ENCODE measurements around the gene TTC23.

Gene TTC23

GRCh38 chr15:99172989-99173388 is 76.4 kb downstream of the TTC23 start:
- Histone ChIP-seq H3K27ac (ENCODE audit: low read depth, low read length) (no peak overlapping the region), H4K91ac (ENCODE audit: low read depth, low read length) (no peak overlapping the region), H3K36me3 (ENCODE audit: control insufficient read depth in 1 of 2, insufficient read depth in 2 of 2, low read length in 2 of 2) (peaks cover 13 to 14% of the 10 kb centered on the region in 2 experiments), H2AK5ac (ENCODE audit: low read length) (no peak overlapping the region), H2BK120ac (ENCODE audit: insufficient read depth, low read length, poor library complexity) (no peak overlapping the region), H4K8ac (ENCODE audit: low read depth, low read length) (no peak overlapping the region), H3K4me3 (ENCODE audit: low read depth, low read length) (no peak overlapping the region), H4K12ac (ENCODE audit: low read depth, low read length) (no peak overlapping the region), H3K27me3 (ENCODE audit: insufficient read depth, low read length) (no peaks in the 10 kb centered on the region), H3K23ac (ENCODE audit: low read length) (no peak overlapping the region), H3K4ac (ENCODE audit: low read depth, low read length) (no peak overlapping the region), H3K18ac (ENCODE audit: low read length) (no peak overlapping the region), H3K9ac (ENCODE audit: low read length) (no peak overlapping the region), H3K4me1 (ENCODE audit: control insufficient read depth in 1 of 2, insufficient read depth in 2 of 2, low read length in 2 of 2) (peaks cover 3 to 21% of the 10 kb centered on the region in 2 experiments), H2AFZ (ENCODE audit: insufficient read depth, low read length, poor library complexity) (no peak overlapping the region), H3K14ac (ENCODE audit: low read length) (no peak overlapping the region), H2BK5ac (ENCODE audit: low read depth, low read length, poor library complexity) (no peak overlapping the region), H3K79me1 (ENCODE audit: low read length) (peaks cover 6% of the 10 kb centered on the region), H3K9me3 (ENCODE audit: insufficient read depth, low read depth, low read length) (peaks cover 2% of the 10 kb centered on the region), H3K4me2 (ENCODE audit: low read length) (no peak overlapping the region), H3K79me2 (ENCODE audit: control insufficient read depth, insufficient read depth, low read length, poor library complexity) (no peaks in the 10 kb centered on the region), H2BK12ac (ENCODE audit: low read length) (no peak overlapping the region)
- DNase-seq, result no peak
- WGBS (ENCODE audit: extremely low coverage, insufficient coverage, insufficient read length), result no CpG with 5 or more reads among the region's 3 CpGs

DNA sequence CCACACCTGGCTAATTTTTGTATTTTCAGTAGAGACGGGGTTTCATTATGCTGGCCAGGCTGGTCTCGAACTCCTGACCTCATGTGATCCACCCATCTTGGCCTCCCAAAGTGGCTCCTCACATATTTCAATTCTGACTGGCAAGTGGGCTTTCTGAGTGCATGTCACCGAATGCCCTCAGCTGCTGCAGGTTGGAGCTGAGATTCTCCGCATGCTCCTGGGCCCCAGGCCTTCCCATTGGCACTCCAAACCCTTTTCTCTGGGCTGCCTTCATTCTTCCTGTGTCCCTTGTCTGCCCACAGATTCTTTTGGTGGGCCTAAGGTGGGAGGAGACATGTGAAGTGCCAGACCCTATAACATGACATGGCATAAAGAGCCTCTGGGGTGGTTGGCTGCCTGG is 77.2 kb downstream of the TTC23 start:
- Histone ChIP-seq H3K79me1 (ENCODE audit: low read length) (peaks cover 6% of the 10 kb centered on the region), H2AFZ (ENCODE audit: insufficient read depth, low read length, poor library complexity) (no peak overlapping the region), H3K27ac (ENCODE audit: low read depth, low read length) (no peak overlapping the region), H3K36me3 (ENCODE audit: control insufficient read depth in 1 of 2, insufficient read depth in 2 of 2, low read length in 2 of 2) (peaks cover 13 to 16% of the 10 kb centered on the region in 2 experiments), H2AK5ac (ENCODE audit: low read length) (no peak overlapping the region), H3K18ac (ENCODE audit: low read length) (no peak overlapping the region), H2BK5ac (ENCODE audit: low read depth, low read length, poor library complexity) (no peak overlapping the region), H3K27me3 (ENCODE audit: insufficient read depth, low read length) (no peaks in the 10 kb centered on the region), H3K4me2 (ENCODE audit: low read length) (no peak overlapping the region), H2BK12ac (ENCODE audit: low read length) (no peak overlapping the region), H3K14ac (ENCODE audit: low read length) (no peak overlapping the region), H3K23ac (ENCODE audit: low read length) (no peak overlapping the region), H3K9me3 (ENCODE audit: insufficient read depth, low read depth, low read length) (peaks cover 3% of the 10 kb centered on the region), H4K8ac (ENCODE audit: low read depth, low read length) (no peak overlapping the region), H4K91ac (ENCODE audit: low read depth, low read length) (no peak overlapping the region), H3K4ac (ENCODE audit: low read depth, low read length) (no peak overlapping the region), H4K12ac (ENCODE audit: low read depth, low read length) (no peak overlapping the region), H3K9ac (ENCODE audit: low read length) (no peak overlapping the region), H2BK120ac (ENCODE audit: insufficient read depth, low read length, poor library complexity) (no peak overlapping the region), H3K79me2 (ENCODE audit: control insufficient read depth, insufficient read depth, low read length, poor library complexity) (no peaks in the 10 kb centered on the region), H3K4me3 (ENCODE audit: low read depth, low read length) (no peak overlapping the region), H3K4me1 (ENCODE audit: control insufficient read depth in 1 of 2, insufficient read depth in 2 of 2, low read length in 2 of 2) (peaks cover 3 to 21% of the 10 kb centered on the region in 2 experiments)
- DNase-seq, result no peak
- WGBS (ENCODE audit: extremely low coverage, insufficient coverage, insufficient read length), result no CpG with 5 or more reads among the region's 4 CpGs

DNA sequence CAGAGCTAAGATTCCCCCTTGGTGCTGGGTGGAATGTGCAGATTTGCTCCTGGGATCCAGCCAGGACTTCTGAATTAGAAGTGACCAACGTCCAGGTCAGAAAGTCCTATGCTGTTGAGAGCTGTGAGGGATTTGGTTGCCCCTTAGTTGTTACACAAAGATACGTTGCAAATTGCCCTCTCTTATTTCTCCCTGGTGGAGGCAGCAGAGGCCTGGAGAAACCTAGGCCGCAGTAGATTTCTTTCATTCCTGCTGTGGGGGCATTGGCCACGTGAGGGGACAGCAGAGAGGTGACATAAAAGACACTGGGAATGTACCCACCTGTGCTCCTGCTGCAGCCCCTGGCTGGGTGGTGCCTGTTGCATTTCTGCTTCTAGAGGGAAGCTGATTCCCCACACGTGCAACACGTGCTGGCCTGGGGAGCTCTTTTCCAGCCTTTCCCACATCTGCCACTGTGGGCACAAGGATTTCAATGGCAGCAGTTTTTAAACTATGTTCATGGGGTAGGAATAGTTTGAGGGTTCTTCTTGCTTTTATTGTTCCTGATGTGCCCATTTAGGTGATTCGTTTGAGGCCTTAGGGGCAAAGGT is 78.8 kb downstream of the TTC23 start:
- Histone ChIP-seq H2BK120ac (ENCODE audit: insufficient read depth, low read length, poor library complexity) (no peak overlapping the region), H3K27ac (ENCODE audit: low read depth, low read length) (no peak overlapping the region), H4K91ac (ENCODE audit: low read depth, low read length) (no peak overlapping the region), H2BK5ac (ENCODE audit: low read depth, low read length, poor library complexity) (no peak overlapping the region), H3K4ac (ENCODE audit: low read depth, low read length) (no peak overlapping the region), H3K36me3 (ENCODE audit: control insufficient read depth in 1 of 2, insufficient read depth in 2 of 2, low read length in 2 of 2) (peaks cover 13 to 23% of the 10 kb centered on the region in 2 experiments), H4K8ac (ENCODE audit: low read depth, low read length) (no peak overlapping the region), H3K27me3 (ENCODE audit: insufficient read depth, low read length) (no peaks in the 10 kb centered on the region), H3K79me1 (ENCODE audit: low read length) (peaks cover 6% of the 10 kb centered on the region), H4K12ac (ENCODE audit: low read depth, low read length) (no peak overlapping the region), H3K9ac (ENCODE audit: low read length) (no peak overlapping the region), H3K9me3 (ENCODE audit: insufficient read depth, low read depth, low read length) (peaks cover 3% of the 10 kb centered on the region), H3K4me1 (ENCODE audit: control insufficient read depth in 1 of 2, insufficient read depth in 2 of 2, low read length in 2 of 2) (peaks cover 3 to 21% of the 10 kb centered on the region in 2 experiments), H3K4me3 (ENCODE audit: low read depth, low read length) (no peak overlapping the region), H3K4me2 (ENCODE audit: low read length) (no peak overlapping the region), H3K14ac (ENCODE audit: low read length) (no peak overlapping the region), H2BK12ac (ENCODE audit: low read length) (no peak overlapping the region), H2AFZ (ENCODE audit: insufficient read depth, low read length, poor library complexity) (no peak overlapping the region), H3K23ac (ENCODE audit: low read length) (no peak overlapping the region), H3K18ac (ENCODE audit: low read length) (no peak overlapping the region), H2AK5ac (ENCODE audit: low read length) (no peak overlapping the region), H3K79me2 (ENCODE audit: control insufficient read depth, insufficient read depth, low read length, poor library complexity) (no peaks in the 10 kb centered on the region)
- no peak for DNase-seq
- WGBS (ENCODE audit: extremely low coverage, insufficient coverage, insufficient read length), result no CpG with 5 or more reads among the region's 7 CpGs

DNA sequence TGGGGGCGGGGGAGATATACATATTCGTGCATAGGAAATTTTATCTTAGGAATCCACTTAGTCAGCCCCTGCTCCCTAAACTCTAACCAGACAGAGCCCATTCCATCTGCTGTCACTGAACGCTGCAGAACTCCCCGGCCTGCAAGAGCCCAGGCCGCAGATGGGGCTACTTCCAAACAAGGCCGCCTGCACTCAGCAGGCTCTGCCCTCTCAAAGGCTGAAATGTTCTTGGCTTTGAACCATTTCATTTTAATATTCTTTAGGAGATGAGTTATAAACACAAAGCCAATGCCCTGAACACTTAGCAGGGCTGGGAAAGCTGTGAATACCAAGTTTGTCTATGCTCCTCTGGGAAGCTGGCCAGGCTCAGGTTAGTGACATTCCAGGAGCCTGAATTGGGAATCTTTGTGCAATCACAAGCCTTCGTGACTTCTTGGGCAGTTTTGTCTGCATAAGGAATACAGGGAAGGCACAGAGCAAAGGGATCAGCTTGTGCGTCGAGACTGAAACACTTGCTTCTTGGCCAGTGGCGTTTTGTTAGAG is 79.5 kb downstream of the TTC23 start:
- H3K79me1 ChIP-seq (ENCODE audit: low read length), result peaks cover 6% of the 10 kb centered on the region
- H3K9ac ChIP-seq (ENCODE audit: low read length), result no peak overlapping the region
- H3K23ac ChIP-seq (ENCODE audit: low read length), result no peak overlapping the region
- no peak overlapping the region for H4K12ac ChIP-seq (ENCODE audit: low read depth, low read length)
- H2BK12ac ChIP-seq (ENCODE audit: low read length), result no peak overlapping the region
- H3K27ac ChIP-seq (ENCODE audit: low read depth, low read length), result no peak overlapping the region
- H3K4me3 ChIP-seq (ENCODE audit: low read depth, low read length), result no peak overlapping the region
- no peak overlapping the region for H3K4me2 ChIP-seq (ENCODE audit: low read length)
- no peaks in the 10 kb centered on the region for H3K27me3 ChIP-seq (ENCODE audit: insufficient read depth, low read length)
- H3K4ac ChIP-seq (ENCODE audit: low read depth, low read length), result no peak overlapping the region
- H3K9me3 ChIP-seq (ENCODE audit: insufficient read depth, low read depth, low read length), result peaks cover 3% of the 10 kb centered on the region
- no peak overlapping the region for H2BK120ac ChIP-seq (ENCODE audit: insufficient read depth, low read length, poor library complexity)
- H3K4me1 ChIP-seq (ENCODE audit: control insufficient read depth in 1 of 2, insufficient read depth in 2 of 2, low read length in 2 of 2), result peaks cover 0 to 15% of the 10 kb centered on the region in 2 experiments
- H2AK5ac ChIP-seq (ENCODE audit: low read length), result no peak overlapping the region
- no peak overlapping the region for H3K14ac ChIP-seq (ENCODE audit: low read length)
- H4K91ac ChIP-seq (ENCODE audit: low read depth, low read length), result no peak overlapping the region
- no peak overlapping the region for H2BK5ac ChIP-seq (ENCODE audit: low read depth, low read length, poor library complexity)
- no peak overlapping the region for H4K8ac ChIP-seq (ENCODE audit: low read depth, low read length)
- no peaks in the 10 kb centered on the region for H3K79me2 ChIP-seq (ENCODE audit: control insufficient read depth, insufficient read depth, low read length, poor library complexity)
- no peak overlapping the region for H3K18ac ChIP-seq (ENCODE audit: low read length)
- peaks cover 13 to 22% of the 10 kb centered on the region in 2 experiments for H3K36me3 ChIP-seq (ENCODE audit: control insufficient read depth in 1 of 2, insufficient read depth in 2 of 2, low read length in 2 of 2)
- DNase-seq, result peak; percentile 13 to 22
- no CpG with 5 or more reads among the region's 10 CpGs for WGBS (ENCODE audit: extremely low coverage, insufficient coverage, insufficient read length)
- no peak overlapping the region for H2AFZ ChIP-seq (ENCODE audit: insufficient read depth, low read length, poor library complexity)
